Activated T-cell treated with anti-CD3 and anti-CD28 coated beads, Interleukin-2, amount 50 U/mL, for 72 hours (primary cell): ENCODE measurements around the gene DAAM2. TPM values are rescaled to one million over a fixed set of nuclear protein-coding genes. Genes with fewer than 3 reads are reported as not detected.

Experiments
- ATAC-seq, 2 donors: fragments of 150-1000 bp; cut with Tn5 transposase; replicated peaks in 1 of 2; 2 replicates each; pipeline ENCODE4 v1.10.0; 2021; ENCODE audit warnings: moderate library complexity in 2 of 2, mild to moderate bottlenecking in 1 of 2
- DNase-seq, 2 donors: peaks; one replicate each; pipeline ENCODE4 v3.0.0; 2021 to 2022; ENCODE audit warnings: mixed read lengths in 1 of 2
- H3K27ac Mint-ChIP-seq: one replicate; pipeline ENCODE4 v1.8.0; 2022; ENCODE audit warnings: mild to moderate bottlenecking, moderate library complexity, mixed read lengths
- H3K27me3 Mint-ChIP-seq: one replicate; pipeline ENCODE4 v1.8.0; 2022; ENCODE audit warnings: low read depth, mixed read lengths
- H3K36me3 Mint-ChIP-seq, 2 donors: one replicate each; pipeline ENCODE4 v1.8.0; 2022; ENCODE audit warnings: mixed read lengths in 2 of 2, mild to moderate bottlenecking in 1 of 2; ENCODE audit not compliant: insufficient read depth in 2 of 2
- H3K4me1 Mint-ChIP-seq: one replicate; pipeline ENCODE4 v1.8.0; 2022; ENCODE audit warnings: low read depth, mixed read lengths
- H3K4me3 Mint-ChIP-seq, 2 donors: one replicate each; pipeline ENCODE4 v1.8.0; 2022; ENCODE audit warnings: mild to moderate bottlenecking in 2 of 2, mixed read lengths in 2 of 2, moderate library complexity in 2 of 2
- H3K9me3 Mint-ChIP-seq, 2 donors: one replicate each; pipeline ENCODE4 v1.8.0; 2022; ENCODE audit warnings: mixed read lengths in 2 of 2
- total RNA-seq, 2 donors: library from RNA; stranded (reverse); gene quantifications; one replicate each; pipeline ENCODE4 v1.2.3, GENCODE V29; 2022

The DAAM2 gene
- total RNA-seq, 2 donors from 2014 or later: not detected

GRCh38 chr6:39906318-39906761 lies 114.2 kb downstream of the DAAM2 start:
- H3K27ac Mint-ChIP-seq: no peak overlapping the region
- ATAC-seq (no peak), DNase-seq (no peak)
- no peaks in the 10 kb centered on the region for H3K4me1 Mint-ChIP-seq
- H3K4me3 Mint-ChIP-seq: no peak overlapping the region
- H3K27me3 Mint-ChIP-seq: no peaks in the 10 kb centered on the region
- H3K9me3 Mint-ChIP-seq: no peaks in the 10 kb centered on the region
- H3K36me3 Mint-ChIP-seq: no peaks in the 10 kb centered on the region

GRCh38 chr6:39907871-39908575 lies 115.8 kb downstream of the DAAM2 start:
- Mint-ChIP-seq H3K27me3 (no peaks in the 10 kb centered on the region), H3K36me3 (no peaks in the 10 kb centered on the region), H3K27ac (no peak overlapping the region), H3K4me3 (no peak overlapping the region), H3K4me1 (no peaks in the 10 kb centered on the region), H3K9me3 (no peaks in the 10 kb centered on the region)
- DNase-seq (no peak), ATAC-seq (no peak)

GRCh38 chr6:39908838-39909583 lies 116.8 kb downstream of the DAAM2 start:
- Mint-ChIP-seq H3K27me3 (no peaks in the 10 kb centered on the region), H3K4me1 (no peaks in the 10 kb centered on the region), H3K36me3 (no peaks in the 10 kb centered on the region), H3K9me3 (no peaks in the 10 kb centered on the region), H3K4me3 (no peak overlapping the region), H3K27ac (no peak overlapping the region)
- no peak for ATAC-seq
- DNase-seq: no peak

GRCh38 chr6:39909701-39910100 lies 117.5 kb downstream of the DAAM2 start:
- no peak for DNase-seq
- Mint-ChIP-seq H3K27ac (no peak overlapping the region), H3K4me3 (no peak overlapping the region), H3K9me3 (no peaks in the 10 kb centered on the region), H3K27me3 (no peaks in the 10 kb centered on the region), H3K36me3 (no peaks in the 10 kb centered on the region), H3K4me1 (no peaks in the 10 kb centered on the region)
- no peak for ATAC-seq

- no peak overlapping the region for H3K4me3 Mint-ChIP-seq
- no peaks in the 10 kb centered on the region for H3K27me3 Mint-ChIP-seq
- H3K4me1 Mint-ChIP-seq: no peaks in the 10 kb centered on the region
- ATAC-seq (no peak), DNase-seq (no peak)
- no peaks in the 10 kb centered on the region for H3K36me3 Mint-ChIP-seq
- H3K27ac Mint-ChIP-seq: no peak overlapping the region
- H3K9me3 Mint-ChIP-seq: no peaks in the 10 kb centered on the region
These were observed 118.0 kb downstream of the DAAM2 start for GRCh38 chr6:39910164-39910563.

GRCh38 chr6:39910744-39911143 lies 118.6 kb downstream of the DAAM2 start:
- Mint-ChIP-seq H3K36me3 (no peaks in the 10 kb centered on the region), H3K4me1 (no peaks in the 10 kb centered on the region), H3K27ac (no peak overlapping the region), H3K9me3 (no peaks in the 10 kb centered on the region), H3K4me3 (no peak overlapping the region), H3K27me3 (no peaks in the 10 kb centered on the region)
- ATAC-seq (no peak), DNase-seq (no peak)

- no peak overlapping the region for H3K4me3 Mint-ChIP-seq
- no peaks in the 10 kb centered on the region for H3K36me3 Mint-ChIP-seq
- H3K27me3 Mint-ChIP-seq: no peaks in the 10 kb centered on the region
- H3K9me3 Mint-ChIP-seq: no peaks in the 10 kb centered on the region
- no peaks in the 10 kb centered on the region for H3K4me1 Mint-ChIP-seq
- ATAC-seq (no peak), DNase-seq (no peak)
- no peak overlapping the region for H3K27ac Mint-ChIP-seq
These were observed 119.4 kb downstream of the DAAM2 start for GRCh38 chr6:39911513-39912125.

- Mint-ChIP-seq H3K27ac (no peak overlapping the region), H3K9me3 (no peaks in the 10 kb centered on the region), H3K27me3 (no peaks in the 10 kb centered on the region), H3K4me1 (no peaks in the 10 kb centered on the region), H3K4me3 (no peak overlapping the region), H3K36me3 (no peaks in the 10 kb centered on the region)
- ATAC-seq (no peak), DNase-seq (no peak)
These were observed 120.3 kb downstream of the DAAM2 start for GRCh38 chr6:39912446-39912845.

GRCh38 chr6:39913391-39913916 lies 121.3 kb downstream of the DAAM2 start:
- Mint-ChIP-seq H3K9me3 (no peaks in the 10 kb centered on the region), H3K27me3 (no peaks in the 10 kb centered on the region), H3K27ac (no peak overlapping the region), H3K36me3 (no peaks in the 10 kb centered on the region), H3K4me1 (no peaks in the 10 kb centered on the region), H3K4me3 (no peak overlapping the region)
- ATAC-seq (no peak), DNase-seq (no peak)

- Mint-ChIP-seq H3K4me3 (no peak overlapping the region), H3K36me3 (no peaks in the 10 kb centered on the region), H3K27me3 (no peaks in the 10 kb centered on the region), H3K9me3 (no peaks in the 10 kb centered on the region), H3K4me1 (no peaks in the 10 kb centered on the region), H3K27ac (no peak overlapping the region)
- ATAC-seq (no peak), DNase-seq (no peak)
These were observed 122.1 kb downstream of the DAAM2 start for GRCh38 chr6:39914239-39914638.

- DNase-seq (no peak), ATAC-seq (no peak)
- no peaks in the 10 kb centered on the region for H3K27me3 Mint-ChIP-seq
- no peak overlapping the region for H3K27ac Mint-ChIP-seq
- H3K36me3 Mint-ChIP-seq: no peaks in the 10 kb centered on the region
- H3K4me1 Mint-ChIP-seq: no peaks in the 10 kb centered on the region
- H3K9me3 Mint-ChIP-seq: no peaks in the 10 kb centered on the region
- H3K4me3 Mint-ChIP-seq: no peak overlapping the region
These were observed 123.7 kb downstream of the DAAM2 start for GRCh38 chr6:39915866-39916265.

GRCh38 chr6:39917329-39917728 lies 125.2 kb downstream of the DAAM2 start:
- no peaks in the 10 kb centered on the region for H3K4me1 Mint-ChIP-seq
- no peak for DNase-seq
- no peaks in the 10 kb centered on the region for H3K9me3 Mint-ChIP-seq
- H3K27me3 Mint-ChIP-seq: no peaks in the 10 kb centered on the region
- no peak overlapping the region for H3K27ac Mint-ChIP-seq
- H3K4me3 Mint-ChIP-seq: no peak overlapping the region
- no peaks in the 10 kb centered on the region for H3K36me3 Mint-ChIP-seq
- ATAC-seq: no peak

GRCh38 chr6:39917981-39918380 lies 125.8 kb downstream of the DAAM2 start:
- H3K36me3 Mint-ChIP-seq: no peaks in the 10 kb centered on the region

More at GRCh38 chr6:39917981-39918380, 125.8 kb downstream of the DAAM2 start:
- no peaks in the 10 kb centered on the region for H3K9me3 Mint-ChIP-seq
- H3K27ac Mint-ChIP-seq: no peak overlapping the region
- H3K27me3 Mint-ChIP-seq: no peaks in the 10 kb centered on the region
- H3K4me1 Mint-ChIP-seq: no peaks in the 10 kb centered on the region
- no peak overlapping the region for H3K4me3 Mint-ChIP-seq
- ATAC-seq (no peak), DNase-seq (no peak)
